BJ (cell line): ENCODE measurements around the gene PRR36. TPM values are rescaled to one million over a fixed set of nuclear protein-coding genes. Genes with fewer than 3 reads are reported as not detected.

Source experiments
- CTCF ChIA-PET: fragments of 350-600 bp; formaldehyde crosslinking; extraction: SDS; loops from one replicate; lab custom pipeline; 2021; ENCODE audit warnings: antibody characterized with exemption, inconsistent platforms; lab: Yijun Ruan, JAX
- POLR2A ChIA-PET: fragments of 300-600 bp; sonication (Branson Sonifier 250); formaldehyde crosslinking; extraction: SDS; loops from one replicate; lab custom pipeline; 2021; ENCODE audit warnings: antibody characterized with exemption; lab: Charles Lee
- DNase-seq: peaks from one replicate; pipeline ENCODE4 v3.0.0-alpha.2; 2011; ENCODE audit warnings: low read depth
- H3K27me3 ChIP-seq: 2 replicates; pipeline ENCODE4 v1.6.0; 2011; ENCODE audit warnings: low read length; ENCODE audit not compliant: control insufficient read depth, insufficient read depth
- H3K36me3 ChIP-seq: 2 replicates; pipeline ENCODE4 v1.5.1; 2011; ENCODE audit warnings: low read length; ENCODE audit not compliant: control insufficient read depth, insufficient read depth
- H3K4me3 ChIP-seq: 2 replicates; pipeline ENCODE4 v1.5.1; 2011; ENCODE audit warnings: low read depth, mild to moderate bottlenecking, control low read depth, low read length
- CTCF ChIP-seq: IDR thresholded peaks from 2 replicates; pipeline ENCODE4 v1.5.1; 2011; ENCODE audit warnings: low read depth, mild to moderate bottlenecking, control low read depth, inconsistent platforms, low read length, moderate library complexity; ENCODE audit not compliant: insufficient read depth
- polyA plus RNA-seq: library from polyadenylated mRNA; depleted of rRNA; stranded (reverse); fragments of >200 nt; gene quantifications from 2 replicates; pipeline ENCODE4 v1.2.3, GENCODE V29; 2011

Gene PRR36
- polyA plus RNA-seq, 1 experiment, result not detected

- no peak for TF ChIP-seq CTCF
- ChIA-PET CTCF (interaction anchor here (0.6 to 1.5 kb wide), 6 partner anchors 10 to 101 kb away, joined by 3 to 4 read pairs (median 3); no protein-coding TSS in a partner anchor), POLR2A (no interaction called here)
- Histone ChIP-seq H3K36me3 (peaks cover 7% of the 10 kb centered on the region), H3K4me3 (no peak overlapping the region), H3K27me3 (no peaks in the 10 kb centered on the region)
- no peak for DNase-seq
Observed at GRCh38 chr19:7900931-7901330, 26.7 kb upstream of the PRR36 start.

- ChIA-PET CTCF (interaction anchor here (0.6 to 1.3 kb wide), 5 partner anchors 10 to 46 kb away, joined by 3 to 4 read pairs (median 3); no protein-coding TSS in a partner anchor), POLR2A (no interaction called here)
- H3K36me3 ChIP-seq, result peaks cover 5% of the 10 kb centered on the region
- no peak for DNase-seq
- no peaks in the 10 kb centered on the region for H3K27me3 ChIP-seq
- TF ChIP-seq CTCF, result no peak
- no peak overlapping the region for H3K4me3 ChIP-seq
Observed at GRCh38 chr19:7900401-7900870, 26.2 kb upstream of the PRR36 start.

- peaks cover 4% of the 10 kb centered on the region for H3K36me3 ChIP-seq
- DNase-seq, result no peak
- TF ChIP-seq CTCF, result no peak
- ChIA-PET POLR2A (no interaction called here), CTCF (interaction anchor here (1.0 to 1.9 kb wide), 4 partner anchors 9 to 48 kb away, joined by 3 to 6 read pairs (median 4); no protein-coding TSS in a partner anchor)
- H3K27me3 ChIP-seq, result no peaks in the 10 kb centered on the region
- no peak overlapping the region for H3K4me3 ChIP-seq
Observed at GRCh38 chr19:7899751-7900378, 25.7 kb upstream of the PRR36 start.

- Histone ChIP-seq H3K27me3 (no peaks in the 10 kb centered on the region), H3K4me3 (no peak overlapping the region), H3K36me3 (peaks cover 4% of the 10 kb centered on the region)
- ChIA-PET CTCF (interaction anchor here (1.6 to 1.9 kb wide), 2 partner anchors 21 to 47 kb away, joined by 3 to 6 read pairs; partner anchors contain the start of gene SNAPC2), POLR2A (no interaction called here)
- TF ChIP-seq CTCF, result no peak
- DNase-seq, result no peak
Observed at GRCh38 chr19:7898967-7899366, 24.8 kb upstream of the PRR36 start.

GRCh38 chr19:7897292-7897691, 23.1 kb upstream of the PRR36 start:
- peaks cover 4% of the 10 kb centered on the region for H3K36me3 ChIP-seq
- POLR2A ChIA-PET, result interaction anchor here (0.8 kb wide), 1 partner anchor 31 kb away, joined by 14 read pairs; no protein-coding TSS in a partner anchor
- H3K27me3 ChIP-seq, result no peaks in the 10 kb centered on the region
- no peak for TF ChIP-seq CTCF
- no peak overlapping the region for H3K4me3 ChIP-seq
- no peak for DNase-seq
- CTCF ChIA-PET, result interaction anchor here (1.7 kb wide), 1 partner anchor 26 kb away, joined by 4 read pairs; no protein-coding TSS in a partner anchor
